Nephron progenitor cell (in vitro differentiated cells): ENCODE results near the gene EPHA4.

Experiments used
- DNase-seq: peaks from one replicate; pipeline ENCODE4 v3.0.0; 2021
- H3K27ac Mint-ChIP-seq: 2 replicates; pipeline ENCODE4 v1.8.0; 2021; ENCODE audit warnings: mild to moderate bottlenecking, moderate library complexity, mixed read lengths
- H3K27me3 Mint-ChIP-seq: 2 replicates; pipeline ENCODE4 v1.8.0; 2021; ENCODE audit warnings: mild to moderate bottlenecking, low read depth, mixed read lengths; ENCODE audit not compliant: poor library complexity
- H3K36me3 Mint-ChIP-seq: 2 replicates; pipeline ENCODE4 v1.8.0; 2021; ENCODE audit warnings: low read depth, mixed read lengths
- H3K4me1 Mint-ChIP-seq: 2 replicates; pipeline ENCODE4 v1.8.0; 2021; ENCODE audit warnings: mixed read lengths
- H3K4me3 Mint-ChIP-seq: 2 replicates; pipeline ENCODE4 v1.8.0; 2021; ENCODE audit warnings: mild to moderate bottlenecking, moderate library complexity, mixed read lengths
- H3K9me3 Mint-ChIP-seq: 2 replicates; pipeline ENCODE4 v1.8.0; 2021; ENCODE audit warnings: mild to moderate bottlenecking, moderate library complexity, mixed read lengths
- CTCF ChIP-seq: fragments of 200-600 bp; sonication (generic); IDR thresholded peaks from 2 replicates; pipeline ENCODE4 v1.5.0; 2021; ENCODE audit warnings: antibody characterized with exemption

Gene EPHA4

GRCh38 chr2:221492636-221493035 lies 79.5 kb downstream of the EPHA4 start:
- no peak for DNase-seq
- TF ChIP-seq CTCF: no peak
- H3K27me3 Mint-ChIP-seq: no peaks in the 10 kb centered on the region
- H3K4me3 Mint-ChIP-seq: peak overlapping the region; percentile 11
- H3K36me3 Mint-ChIP-seq: peaks cover 58% of the 10 kb centered on the region
- H3K9me3 Mint-ChIP-seq: no peaks in the 10 kb centered on the region
- peaks cover 74% of the 10 kb centered on the region for H3K4me1 Mint-ChIP-seq
- H3K27ac Mint-ChIP-seq: peak overlapping the region; percentile 66

GRCh38 chr2:221490506-221491060 lies 81.5 kb downstream of the EPHA4 start:
- H3K27ac Mint-ChIP-seq: peak overlapping the region; percentile 73
- H3K4me3 Mint-ChIP-seq: no peak overlapping the region
- no peak for DNase-seq
- peaks cover 43% of the 10 kb centered on the region for H3K36me3 Mint-ChIP-seq
- no peaks in the 10 kb centered on the region for H3K9me3 Mint-ChIP-seq
- H3K4me1 Mint-ChIP-seq: peaks cover 72% of the 10 kb centered on the region
- H3K27me3 Mint-ChIP-seq: no peaks in the 10 kb centered on the region
- TF ChIP-seq CTCF: no peak

- no peaks in the 10 kb centered on the region for H3K9me3 Mint-ChIP-seq
Observed at GRCh38 chr2:221488136-221488807, 83.8 kb downstream of the EPHA4 start.

GRCh38 chr2:221486106-221486505 lies 86.0 kb downstream of the EPHA4 start:
- H3K4me1 Mint-ChIP-seq: peaks cover 28% of the 10 kb centered on the region
- H3K27ac Mint-ChIP-seq: peak overlapping the region; percentile 68
- TF ChIP-seq CTCF: no peak
- H3K4me3 Mint-ChIP-seq: no peak overlapping the region
- no peak for DNase-seq
- H3K27me3 Mint-ChIP-seq: no peaks in the 10 kb centered on the region
- no peaks in the 10 kb centered on the region for H3K9me3 Mint-ChIP-seq
- H3K36me3 Mint-ChIP-seq: peaks cover 45% of the 10 kb centered on the region

More at GRCh38 chr2:221488136-221488807, 83.8 kb downstream of the EPHA4 start:
- Mint-ChIP-seq H3K27ac (no peak overlapping the region), H3K36me3 (peaks cover 44% of the 10 kb centered on the region), H3K27me3 (no peaks in the 10 kb centered on the region), H3K4me1 (peaks cover 50% of the 10 kb centered on the region), H3K4me3 (no peak overlapping the region)
- TF ChIP-seq CTCF: no peak
- no peak for DNase-seq

GRCh38 chr2:221485503-221485870 lies 86.6 kb downstream of the EPHA4 start:
- Mint-ChIP-seq H3K4me1 (peaks cover 26% of the 10 kb centered on the region), H3K9me3 (no peaks in the 10 kb centered on the region), H3K27ac (no peak overlapping the region), H3K36me3 (peaks cover 51% of the 10 kb centered on the region), H3K27me3 (no peaks in the 10 kb centered on the region), H3K4me3 (no peak overlapping the region)
- no peak for DNase-seq
- no peak for TF ChIP-seq CTCF
